Stimulated activated CD8-positive, alpha-beta memory T cell treated with anti-CD3 and anti-CD28 coated beads, Interleukin-12 subunit alpha, Interleukin-12 subunit beta, amount 100 ng/mL, for 24 hours (primary cell): ENCODE results near the gene OR8B3.

Experiments
- DNase-seq: peaks from one replicate; pipeline ENCODE4 v3.0.0-alpha.2; 2020; ENCODE audit errors: extremely low read depth

Gene OR8B3

GRCh38 chr11:124359566-124359965 lies 39.3 kb downstream of the OR8B3 start:
- DNase-seq, result no peak

DNA sequence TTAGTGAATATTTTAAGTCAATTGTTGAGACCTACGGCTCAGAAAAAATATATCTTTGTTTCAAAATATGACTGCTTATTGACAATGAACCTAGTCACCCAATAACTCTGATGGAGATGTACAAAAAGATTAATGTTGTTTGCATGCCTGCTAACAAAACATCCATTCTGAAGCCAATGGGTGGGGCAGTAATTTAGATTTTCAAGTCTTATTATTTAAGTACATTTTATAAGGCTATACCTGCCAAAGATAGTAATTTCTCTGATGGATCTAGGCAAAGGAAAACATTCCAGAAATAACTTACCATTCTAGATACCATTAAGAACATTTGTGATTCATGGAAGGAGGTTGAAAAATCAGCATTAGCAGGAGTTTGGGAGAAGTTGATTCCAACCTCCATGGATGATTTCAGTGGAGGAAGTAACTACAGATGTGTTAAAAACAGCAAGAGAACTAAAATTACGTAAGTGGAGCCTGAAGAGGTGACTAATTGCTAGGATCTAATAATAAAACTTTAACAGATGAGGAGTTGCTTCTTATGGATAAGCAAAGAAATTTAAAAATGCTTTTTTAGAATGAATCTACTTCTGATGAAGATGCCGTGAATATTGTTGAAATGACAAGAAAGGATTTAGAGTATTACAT lies 52.4 kb downstream of the OR8B3 start:
- DNase-seq, result no peak
